Measurements from ENCODE around the gene FHL5. TPM values are rescaled to one million over a fixed set of nuclear protein-coding genes. Genes with fewer than 3 reads are reported as not detected.

Gene FHL5
- total RNA-seq, 1 experiment from 2014 or later: not detected

DNA sequence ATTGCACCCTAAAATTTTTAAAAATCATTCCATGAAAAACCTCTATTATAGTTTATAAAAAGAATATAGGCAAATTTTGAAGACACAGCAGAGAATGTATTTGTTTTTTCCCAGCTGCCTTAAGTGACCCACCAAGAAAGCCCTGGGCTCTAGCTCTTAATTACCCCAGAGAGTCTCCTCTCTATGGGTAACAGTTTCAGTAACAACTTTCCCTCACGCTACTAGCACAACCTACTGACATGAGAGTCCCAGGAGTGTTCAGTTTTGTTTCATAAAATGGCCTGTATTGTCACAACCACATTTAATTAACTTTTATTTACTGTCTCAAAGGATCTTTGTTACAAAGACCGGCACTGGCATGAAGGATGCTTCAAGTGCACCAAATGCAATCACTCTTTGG lies 41.5 kb downstream of the FHL5 start:
- H3K27ac ChIP-seq (ENCODE audit: low read length): no peak overlapping the region
- no peaks in the 10 kb centered on the region for H3F3A ChIP-seq (ENCODE audit: low read length, unreplicated experiment)
- intact Hi-C loops (cut with micrococcal nuclease): no loop called here
- no peak overlapping the region for H3K4me3 ChIP-seq (ENCODE audit: low read length)
- H3K9ac ChIP-seq (ENCODE audit: low read length): no peak overlapping the region
- H4K20me1 ChIP-seq (ENCODE audit: low read length): no peaks in the 10 kb centered on the region
- ChIA-PET POLR2A (ENCODE audit: unreplicated experiment) (no interaction called here), CTCF (no interaction called here)
- no peaks in the 10 kb centered on the region for H3K4me1 ChIP-seq (ENCODE audit: insufficient read depth, low read length)
- no peak overlapping the region for H2AFZ ChIP-seq (ENCODE audit: low read length)
- ATAC-seq (no peak), DNase-seq (no peak)
- no peaks in the 10 kb centered on the region for H3K79me2 ChIP-seq (ENCODE audit: low read length)
- peaks cover 33% of the 10 kb centered on the region for H3K27me3 ChIP-seq (ENCODE audit: low read length)
- no peaks in the 10 kb centered on the region for H3K9me2 ChIP-seq (replicated peaks; ENCODE audit: low read length)
- H3K4me2 ChIP-seq (ENCODE audit: low read length): no peak overlapping the region
- no peaks in the 10 kb centered on the region for H3K36me3 ChIP-seq (ENCODE audit: low read depth, low read length)
- no TSS peak for BruUV-seq (replicated peaks)
- TF ChIP-seq EZH2 (IDR thresholded peaks at IDR 0.05; ENCODE audit: low read length, unreplicated experiment) (no peak), EZH2phosphoT487 (IDR thresholded peaks at IDR 0.05; ENCODE audit: borderline replicate concordance, low read length) (no peak)
- TF ChIP-seq, protein P1, sequence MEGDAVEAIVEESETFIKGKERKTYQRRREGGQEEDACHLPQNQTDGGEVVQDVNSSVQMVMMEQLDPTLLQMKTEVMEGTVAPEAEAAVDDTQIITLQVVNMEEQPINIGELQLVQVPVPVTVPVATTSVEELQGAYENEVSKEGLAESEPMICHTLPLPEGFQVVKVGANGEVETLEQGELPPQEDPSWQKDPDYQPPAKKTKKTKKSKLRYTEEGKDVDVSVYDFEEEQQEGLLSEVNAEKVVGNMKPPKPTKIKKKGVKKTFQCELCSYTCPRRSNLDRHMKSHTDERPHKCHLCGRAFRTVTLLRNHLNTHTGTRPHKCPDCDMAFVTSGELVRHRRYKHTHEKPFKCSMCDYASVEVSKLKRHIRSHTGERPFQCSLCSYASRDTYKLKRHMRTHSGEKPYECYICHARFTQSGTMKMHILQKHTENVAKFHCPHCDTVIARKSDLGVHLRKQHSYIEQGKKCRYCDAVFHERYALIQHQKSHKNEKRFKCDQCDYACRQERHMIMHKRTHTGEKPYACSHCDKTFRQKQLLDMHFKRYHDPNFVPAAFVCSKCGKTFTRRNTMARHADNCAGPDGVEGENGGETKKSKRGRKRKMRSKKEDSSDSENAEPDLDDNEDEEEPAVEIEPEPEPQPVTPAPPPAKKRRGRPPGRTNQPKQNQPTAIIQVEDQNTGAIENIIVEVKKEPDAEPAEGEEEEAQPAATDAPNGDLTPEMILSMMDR (conservative IDR thresholded peaks at IDR 0.05; ENCODE audit: low read depth, low read length): no peak
- H3K9me3 ChIP-seq (ENCODE audit: low read length): no peaks in the 10 kb centered on the region

DNA sequence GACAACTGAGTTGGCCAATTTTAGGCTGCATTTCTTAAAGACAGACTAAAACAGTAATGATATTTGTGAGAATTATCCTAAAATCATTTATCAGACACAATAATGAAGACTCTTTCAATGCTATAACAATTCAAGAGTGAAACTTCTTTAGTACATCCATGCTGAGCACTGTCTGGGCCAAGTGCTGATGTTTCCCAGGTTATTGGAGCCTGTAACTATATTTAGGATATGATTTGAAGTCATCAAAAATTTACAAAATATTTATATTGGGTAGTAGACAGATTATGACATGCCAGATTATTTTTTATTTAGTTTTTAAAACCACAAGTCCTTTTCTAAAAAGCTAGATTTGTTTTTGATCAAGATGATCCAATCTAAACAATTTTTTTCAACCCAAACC lies 45.1 kb downstream of the FHL5 start:
- no peaks in the 10 kb centered on the region for H3K9me3 ChIP-seq (ENCODE audit: low read length)
- no peaks in the 10 kb centered on the region for H3K4me1 ChIP-seq (ENCODE audit: insufficient read depth, low read length)
- CTCF ChIA-PET: no interaction called here
- ATAC-seq (no peak), DNase-seq (no peak)
- peaks cover 24% of the 10 kb centered on the region for H3K27me3 ChIP-seq (ENCODE audit: low read length)
- POLR2A ChIA-PET (ENCODE audit: unreplicated experiment): no interaction called here
- H2AFZ ChIP-seq (ENCODE audit: low read length): no peak overlapping the region
- H4K20me1 ChIP-seq (ENCODE audit: low read length): no peaks in the 10 kb centered on the region
- no peak overlapping the region for H3K27ac ChIP-seq (ENCODE audit: low read length)
- H3K4me2 ChIP-seq (ENCODE audit: low read length): no peak overlapping the region
- H3K9me2 ChIP-seq (replicated peaks; ENCODE audit: low read length): no peaks in the 10 kb centered on the region
- no peak for TF ChIP-seq EZH2 (IDR thresholded peaks at IDR 0.05; ENCODE audit: low read length, unreplicated experiment)
- TF ChIP-seq, protein P1 (conservative IDR thresholded peaks at IDR 0.05; ENCODE audit: low read depth, low read length): no peak
- TF ChIP-seq EZH2phosphoT487 (IDR thresholded peaks at IDR 0.05; ENCODE audit: borderline replicate concordance, low read length): no peak
- H3K4me3 ChIP-seq (ENCODE audit: low read length): no peak overlapping the region
- no peaks in the 10 kb centered on the region for H3K79me2 ChIP-seq (ENCODE audit: low read length)
- intact Hi-C loops (cut with micrococcal nuclease): no loop called here
- no peak overlapping the region for H3K9ac ChIP-seq (ENCODE audit: low read length)
- BruUV-seq (replicated peaks): no TSS peak
- H3K36me3 ChIP-seq (ENCODE audit: low read depth, low read length): no peaks in the 10 kb centered on the region
- H3F3A ChIP-seq (ENCODE audit: low read length, unreplicated experiment): no peaks in the 10 kb centered on the region

DNA sequence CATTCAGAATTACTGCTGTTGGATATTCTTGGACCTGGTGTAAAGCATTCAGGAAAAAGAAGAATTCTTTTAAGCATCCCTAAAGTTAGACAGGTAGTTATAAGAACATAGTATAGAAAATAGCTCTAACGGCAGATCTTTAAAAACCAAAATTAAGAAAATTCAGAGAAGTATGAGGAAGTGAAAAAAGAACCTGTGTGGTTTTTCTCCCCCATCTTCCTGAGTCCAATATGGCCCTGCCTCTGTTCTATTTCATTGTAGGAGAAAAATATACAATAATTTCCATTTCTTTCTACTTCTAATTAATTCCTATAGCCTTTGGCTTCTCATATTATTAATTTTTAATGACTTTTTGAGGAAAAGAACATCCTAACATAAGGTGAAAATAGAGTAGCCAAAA lies 47.1 kb downstream of the FHL5 start:
- no peak for DNase-seq
- no peaks in the 10 kb centered on the region for H3K9me3 ChIP-seq (ENCODE audit: low read length)
- H2AFZ ChIP-seq (ENCODE audit: low read length): no peak overlapping the region
- TF ChIP-seq, protein P1 (conservative IDR thresholded peaks at IDR 0.05; ENCODE audit: low read depth, low read length): no peak
- TF ChIP-seq EZH2phosphoT487 (IDR thresholded peaks at IDR 0.05; ENCODE audit: borderline replicate concordance, low read length) (no peak), EZH2 (IDR thresholded peaks at IDR 0.05; ENCODE audit: low read length, unreplicated experiment) (no peak)
- no peaks in the 10 kb centered on the region for H4K20me1 ChIP-seq (ENCODE audit: low read length)
- POLR2A ChIA-PET (ENCODE audit: unreplicated experiment): no interaction called here
- H3K36me3 ChIP-seq (ENCODE audit: low read depth, low read length): no peaks in the 10 kb centered on the region
- intact Hi-C loops (cut with micrococcal nuclease): no loop called here
- H3F3A ChIP-seq (ENCODE audit: low read length, unreplicated experiment): no peaks in the 10 kb centered on the region
- no peak overlapping the region for H3K27ac ChIP-seq (ENCODE audit: low read length)
- H3K9me2 ChIP-seq (replicated peaks; ENCODE audit: low read length): no peaks in the 10 kb centered on the region
- no peak overlapping the region for H3K4me2 ChIP-seq (ENCODE audit: low read length)
- H3K79me2 ChIP-seq (ENCODE audit: low read length): no peaks in the 10 kb centered on the region
- H3K4me1 ChIP-seq (ENCODE audit: insufficient read depth, low read length): no peaks in the 10 kb centered on the region
- no peak for ATAC-seq
- CTCF ChIA-PET: no interaction called here
- H3K4me3 ChIP-seq (ENCODE audit: low read length): no peak overlapping the region
- no TSS peak for BruUV-seq (replicated peaks)
- H3K27me3 ChIP-seq (ENCODE audit: low read length): peaks cover 5% of the 10 kb centered on the region; the same call in 1 of the 2 replicates
- no peak overlapping the region for H3K9ac ChIP-seq (ENCODE audit: low read length)
